Measurements from ENCODE around the gene EXOSC7. TPM values are rescaled to one million over a fixed set of nuclear protein-coding genes. Genes with fewer than 3 reads are reported as not detected.
A peak's percentile ranks its signal among the peaks of the same experiment; 100 is the strongest.
"Not testable (repeated sequence)": the region's sequence is repeated elsewhere in the genome, so short reads cannot be mapped to it uniquely, and the experiment has no call there.

The EXOSC7 gene
- total RNA-seq, 8 experiments from 2014 or later: 45.1 to 92.9 (median 50.6) TPM

- no peak overlapping the region for H3K27ac ChIP-seq
- ATAC-seq (replicated peaks in 6 of 8): peak in 6 of 8 experiments; percentile 65 to 83 (median 78)
- WGBS, 10 experiments: 12 to 87% (median 20%) methylated on average over 2 to 12 of the region's 64 CpGs; no CpG with 5 or more reads in 5 of the 10 experiments
- peak overlapping the region; percentile 14 to 28 (median 25) for H3K4me3 ChIP-seq
- peaks cover 5 to 6% of the 10 kb centered on the region in 2 donors for H3K4me1 ChIP-seq (replicated peaks in 1 of 2)
- in situ Hi-C loops (cut with MboI; ENCODE audit: low pct_unique_long_range_greater_than_20kb in 2 of 9, low sequenced_read_pairs in 9 of 9, unreplicated experiment in 9 of 9): loop anchor here in 6 of 9 experiments (10.0 to 25.0 kb wide), 7 partner anchors 169 to 1052 kb away; partner anchors contain the start of gene CXCR6 (in 1 of the 6)
These were observed 59.6 kb downstream of the EXOSC7 start for GRCh38 chr3:45035441-45036301.

GRCh38 chr3:45037720-45038455 lies 61.8 kb downstream of the EXOSC7 start:
- peaks cover 5 to 6% of the 10 kb centered on the region in 2 donors for H3K4me1 ChIP-seq (replicated peaks in 1 of 2)
- no peak overlapping the region for H3K4me3 ChIP-seq
- in situ Hi-C loops (cut with MboI; ENCODE audit: low pct_unique_long_range_greater_than_20kb in 2 of 9, low sequenced_read_pairs in 9 of 9, unreplicated experiment in 9 of 9): loop anchor here in 6 of 9 experiments (10.0 to 25.0 kb wide), 7 partner anchors 167 to 1049 kb away; partner anchors contain the start of gene CXCR6 (in 1 of the 6)
- ATAC-seq (replicated peaks in 6 of 8): peak; percentile 53 to 94 (median 76)
- H3K27ac ChIP-seq: no peak overlapping the region
- WGBS, 10 experiments: 0 to 7% (median 1%) methylated on average over 1 to 11 of the region's 11 CpGs; no CpG with 5 or more reads in 2 of the 10 experiments

- no peak overlapping the region for H3K4me3 ChIP-seq
- H3K4me1 ChIP-seq (replicated peaks in 1 of 2): no peaks in the 10 kb centered on the region
- in situ Hi-C loops (cut with MboI; ENCODE audit: low pct_unique_long_range_greater_than_20kb in 2 of 9, low sequenced_read_pairs in 9 of 9, unreplicated experiment in 9 of 9): loop anchor here in 7 of 9 experiments (5.0 to 25.0 kb wide), 9 partner anchors 171 to 1046 kb away; partner anchors contain the start of gene CXCR6 (in 1 of the 7)
- 80 to 100% (median 100%) methylated on average over 1 to 2 of the region's 2 CpGs; no CpG with 5 or more reads in 7 of the 10 experiments for WGBS, 10 experiments
- no peak overlapping the region for H3K27ac ChIP-seq
- ATAC-seq (replicated peaks in 6 of 8): no peak
These were observed 65.6 kb downstream of the EXOSC7 start for GRCh38 chr3:45041666-45042065.

- WGBS, 10 experiments: 42 to 100% (median 88%) methylated on average over 1 to 3 of the region's 3 CpGs; no CpG with 5 or more reads in 4 of the 10 experiments
- H3K4me1 ChIP-seq (replicated peaks in 1 of 2): no peaks in the 10 kb centered on the region
- no peak overlapping the region for H3K27ac ChIP-seq
- ATAC-seq (replicated peaks in 6 of 8): no peak
- in situ Hi-C loops (cut with MboI; ENCODE audit: low pct_unique_long_range_greater_than_20kb in 2 of 9, low sequenced_read_pairs in 9 of 9, unreplicated experiment in 9 of 9): loop anchor here in 7 of 9 experiments (5.0 to 25.0 kb wide), 9 partner anchors 170 to 1045 kb away; partner anchors contain the start of gene CXCR6 (in 1 of the 7)
- no peak overlapping the region for H3K4me3 ChIP-seq
These were observed 66.1 kb downstream of the EXOSC7 start for GRCh38 chr3:45042162-45042561.

- in situ Hi-C loops (cut with MboI; ENCODE audit: low pct_unique_long_range_greater_than_20kb in 2 of 9, low sequenced_read_pairs in 9 of 9, unreplicated experiment in 9 of 9): loop anchor here in 7 of 9 experiments (5.0 to 25.0 kb wide), 9 partner anchors 168 to 1043 kb away; partner anchors contain the start of gene CXCR6 (in 1 of the 7)
- Histone ChIP-seq H3K4me3 (no peak overlapping the region), H3K4me1 (replicated peaks in 1 of 2) (no peaks in the 10 kb centered on the region), H3K27ac (no peak overlapping the region)
- ATAC-seq (replicated peaks in 6 of 8): no peak
- 0 to 100% (median 60%) methylated on average over 1 to 2 of the region's 2 CpGs; no CpG with 5 or more reads in 1 of the 10 experiments for WGBS, 10 experiments
These were observed 67.8 kb downstream of the EXOSC7 start for GRCh38 chr3:45043728-45044299.

GRCh38 chr3:45048244-45048643 lies 72.2 kb downstream of the EXOSC7 start:
- Histone ChIP-seq H3K4me1 (replicated peaks in 1 of 2) (no peaks in the 10 kb centered on the region), H3K27ac (no peak overlapping the region), H3K4me3 (no peak overlapping the region)
- in situ Hi-C loops (cut with MboI; ENCODE audit: low pct_unique_long_range_greater_than_20kb in 2 of 9, low sequenced_read_pairs in 9 of 9, unreplicated experiment in 9 of 9): loop anchor here in 7 of 9 experiments (10.0 to 25.0 kb wide), 8 partner anchors 164 to 1039 kb away; partner anchors contain the start of gene CXCR6 (in 1 of the 7)
- 40 to 83% (median 68%) methylated on average over 1 to 4 of the region's 4 CpGs; no CpG with 5 or more reads in 5 of the 10 experiments for WGBS, 10 experiments
- peak in 2 of 8 experiments; percentile 23 to 68 for ATAC-seq (replicated peaks in 6 of 8)

- H3K4me3 ChIP-seq: no peak overlapping the region
- in situ Hi-C loops (cut with MboI; ENCODE audit: low pct_unique_long_range_greater_than_20kb in 2 of 9, low sequenced_read_pairs in 9 of 9, unreplicated experiment in 9 of 9): loop anchor here in 7 of 9 experiments (10.0 to 25.0 kb wide), 8 partner anchors 162 to 1037 kb away; partner anchors contain the start of gene CXCR6 (in 1 of the 7)
- no peak overlapping the region for H3K27ac ChIP-seq
- 58 to 95% (median 81%) methylated on average over 1 to 4 of the region's 4 CpGs; no CpG with 5 or more reads in 2 of the 10 experiments for WGBS, 10 experiments
- ATAC-seq (replicated peaks in 6 of 8): no peak
- H3K4me1 ChIP-seq (replicated peaks in 1 of 2): no peaks in the 10 kb centered on the region
These were observed 73.8 kb downstream of the EXOSC7 start for GRCh38 chr3:45049807-45050206.

- H3K27ac ChIP-seq: no peak overlapping the region
- in situ Hi-C loops (cut with MboI; ENCODE audit: low pct_unique_long_range_greater_than_20kb in 2 of 9, low sequenced_read_pairs in 9 of 9, unreplicated experiment in 9 of 9): no loop called here
- H3K4me3 ChIP-seq: no peak overlapping the region
- WGBS, 10 experiments: 80 to 100% (median 100%) methylated on average over 1 to 2 of the region's 6 CpGs; no CpG with 5 or more reads in 7 of the 10 experiments
- H3K4me1 ChIP-seq (replicated peaks in 1 of 2): no peaks in the 10 kb centered on the region
- ATAC-seq (replicated peaks in 6 of 8): peak in 2 of 8 experiments; percentile 39 to 76
These were observed 75.6 kb downstream of the EXOSC7 start for GRCh38 chr3:45051685-45052084.

GRCh38 chr3:45053805-45054195 lies 77.8 kb downstream of the EXOSC7 start:
- WGBS, 10 experiments: 40 to 88% (median 65%) methylated on average over 1 of the region's 1 CpG; no CpG with 5 or more reads in 6 of the 10 experiments
- in situ Hi-C loops (cut with MboI; ENCODE audit: low pct_unique_long_range_greater_than_20kb in 2 of 9, low sequenced_read_pairs in 9 of 9, unreplicated experiment in 9 of 9): not testable (repeated sequence)

GRCh38 chr3:45054196-45054857 lies 78.3 kb downstream of the EXOSC7 start:
- ATAC-seq (replicated peaks in 6 of 8): peak in 1 of 8 experiments; percentile 13
- in situ Hi-C loops (cut with MboI; ENCODE audit: low pct_unique_long_range_greater_than_20kb in 2 of 9, low sequenced_read_pairs in 9 of 9, unreplicated experiment in 9 of 9): no loop called here
- no peak overlapping the region for H3K4me3 ChIP-seq
- no peak overlapping the region for H3K27ac ChIP-seq
- no peaks in the 10 kb centered on the region for H3K4me1 ChIP-seq (replicated peaks in 1 of 2)
- WGBS, 10 experiments: 13 to 100% (median 85%) methylated on average over 1 to 3 of the region's 3 CpGs; no CpG with 5 or more reads in 1 of the 10 experiments

More at GRCh38 chr3:45053805-45054195, 77.8 kb downstream of the EXOSC7 start:
- not testable (repeated sequence) for H3K27ac ChIP-seq; H3K4me3 ChIP-seq; ATAC-seq (replicated peaks in 6 of 8); H3K4me1 ChIP-seq (replicated peaks in 1 of 2)

- WGBS, 10 experiments: 29 to 83% (median 51%) methylated on average over 1 to 2 of the region's 2 CpGs; no CpG with 5 or more reads in 1 of the 10 experiments
- Histone ChIP-seq H3K27ac (no peak overlapping the region), H3K4me3 (no peak overlapping the region), H3K4me1 (replicated peaks in 1 of 2) (no peaks in the 10 kb centered on the region)
- peak in 3 of 8 experiments; percentile 10 to 25 (median 17) for ATAC-seq (replicated peaks in 6 of 8)
- in situ Hi-C loops (cut with MboI; ENCODE audit: low pct_unique_long_range_greater_than_20kb in 2 of 9, low sequenced_read_pairs in 9 of 9, unreplicated experiment in 9 of 9): no loop called here
These were observed 79.0 kb downstream of the EXOSC7 start for GRCh38 chr3:45055032-45055410.

Measured in motor neuron (in vitro differentiated cells).